ENCODE data around the gene ASPRV1. TPM values are rescaled to one million over a fixed set of nuclear protein-coding genes. Genes with fewer than 3 reads are reported as not detected.
A peak's percentile ranks its signal among the peaks of the same experiment; 100 is the strongest.

Gene ASPRV1
- total RNA-seq, 1 donor from 2014 or later, result 0.26 TPM

- Histone ChIP-seq H3K27me3 (ENCODE audit: control insufficient read depth, insufficient read depth, low read length) (no peaks in the 10 kb centered on the region), H3K36me3 (ENCODE audit: control insufficient read depth, insufficient read depth, low read length) (peaks cover 3% of the 10 kb centered on the region), H3K4me3 (ENCODE audit: low read depth, low read length) (peak overlapping the region; percentile 93)
- no peak for TF ChIP-seq CTCF (IDR thresholded peaks at IDR 0.05; ENCODE audit: insufficient read depth, low read length, severe bottlenecking)
- DNase-seq (ENCODE audit: low read depth) (peak; percentile 55), FAIRE-seq (no peak)
Observed at GRCh38 chr2:69916106-69916505, 45.3 kb downstream of the ASPRV1 start.

- Histone ChIP-seq H3K27me3 (ENCODE audit: control insufficient read depth, insufficient read depth, low read length) (no peaks in the 10 kb centered on the region), H3K36me3 (ENCODE audit: control insufficient read depth, insufficient read depth, low read length) (peaks cover 1% of the 10 kb centered on the region), H3K4me3 (ENCODE audit: low read depth, low read length) (peak within 1 kb of the TSS; percentile 93)
- no peak for TF ChIP-seq CTCF (IDR thresholded peaks at IDR 0.05; ENCODE audit: insufficient read depth, low read length, severe bottlenecking)
- FAIRE-seq, result no peak
- no peak for DNase-seq (ENCODE audit: low read depth)
Observed at GRCh38 chr2:69914950-69915945, 46.2 kb downstream of the ASPRV1 start, which contains the start of gene MXD1. TSS of gene MXD1 (plus strand) at chr2:69915109. CDS start at chr2:69915331, 222 bp downstream.

GRCh38 chr2:69914164-69914949, 47.1 kb downstream of the ASPRV1 start:
- no peaks in the 10 kb centered on the region for H3K27me3 ChIP-seq (ENCODE audit: control insufficient read depth, insufficient read depth, low read length)
- peaks cover 1% of the 10 kb centered on the region for H3K36me3 ChIP-seq (ENCODE audit: control insufficient read depth, insufficient read depth, low read length)
- DNase-seq (ENCODE audit: low read depth), result peak; percentile 100
- H3K4me3 ChIP-seq (ENCODE audit: low read depth, low read length), result peak overlapping the region; percentile 72
- TF ChIP-seq CTCF (IDR thresholded peaks at IDR 0.05; ENCODE audit: insufficient read depth, low read length, severe bottlenecking), result no peak
- peak; percentile 55 for FAIRE-seq

GRCh38 chr2:69911985-69912563, 49.4 kb downstream of the ASPRV1 start:
- Histone ChIP-seq H3K4me3 (ENCODE audit: low read depth, low read length) (no peak overlapping the region), H3K36me3 (ENCODE audit: control insufficient read depth, insufficient read depth, low read length) (peaks cover 7% of the 10 kb centered on the region), H3K27me3 (ENCODE audit: control insufficient read depth, insufficient read depth, low read length) (no peaks in the 10 kb centered on the region)
- TF ChIP-seq CTCF (IDR thresholded peaks at IDR 0.05; ENCODE audit: insufficient read depth, low read length, severe bottlenecking), result peak; percentile 34
- peak; percentile 58 for DNase-seq (ENCODE audit: low read depth)
- no peak for FAIRE-seq

Other genes with a start within 250 kb of the ASPRV1 start
- 15.0 and 26.4 TPM in 2 replicates for gene ANXA4, start 219.5 kb downstream of the ASPRV1 start, total RNA-seq
- gene GMCL1, start 132.0 kb downstream of the ASPRV1 start, total RNA-seq, result 8.3 and 9.5 TPM in 2 replicates
- 22.9 and 30.5 TPM in 2 replicates for gene SNRNP27, start 67.7 kb downstream of the ASPRV1 start, total RNA-seq
- 30.5 and 45.4 TPM in 2 replicates for gene MXD1, start 46.5 kb downstream of the ASPRV1 start, total RNA-seq
- gene PCBP1, start 125.8 kb upstream of the ASPRV1 start, total RNA-seq, result 17.1 and 17.5 TPM in 2 replicates
- gene C2orf42, start 229.4 kb upstream of the ASPRV1 start, total RNA-seq, result 14.5 and 17.9 TPM in 2 replicates

All from bronchial epithelial cell (primary cell).